GM12878 (cell line): Measurements from ENCODE around the gene CPNE6. TPM values are rescaled to one million over a fixed set of nuclear protein-coding genes. Genes with fewer than 3 reads are reported as not detected.

Experiments
- ATAC-seq: fragments of 200-7000 bp; cut with Tn5 transposase; 3 replicates; pipeline ENCODE4 v1.9.1; 2020; ENCODE audit warnings: mild to moderate bottlenecking, moderate library complexity
- BruUV-seq: library from RNA; stranded (reverse); fragments of 400-500 nt; replicated peaks from 2 replicates; lab custom pipeline; 2021; lab: Mats Ljungman, UMichigan
- CTCF ChIA-PET: fragments of 300-600 bp; sonication (Branson Sonifier 250); formaldehyde crosslinking; extraction: SDS; loops from one replicate; lab custom pipeline; 2021; ENCODE audit warnings: inconsistent platforms; lab: Yijun Ruan, JAX
- POLR2A ChIA-PET: fragments of 350-600 bp; formaldehyde crosslinking; extraction: SDS; loops from one replicate; lab custom pipeline; 2021; ENCODE audit warnings: inconsistent platforms; lab: Charles Lee
- RAD21 ChIA-PET: fragments of 300-600 bp; sonication (Branson Sonifier 250); formaldehyde crosslinking; loops from one replicate; lab custom pipeline; 2023; ENCODE audit warnings: antibody characterized with exemption; ENCODE audit not compliant: unreplicated experiment; lab: Charles Lee
- SMC1A ChIA-PET: fragments of 300-600 bp; sonication (Branson Sonifier 250); formaldehyde crosslinking; loops from one replicate; lab custom pipeline; 2023; ENCODE audit not compliant: unreplicated experiment, uncharacterized antibody; lab: Charles Lee
- DNase-seq: peaks from one replicate; pipeline ENCODE4 v3.0.0-alpha.2; 2011; ENCODE audit warnings: low read depth, low spot score
- FAIRE-seq: peaks from 3 replicates; lab custom pipeline; 2011; peaks lifted over from hg19 to GRCh38; lab: Jason Lieb, UNC
- H2AFZ ChIP-seq: 2 replicates; pipeline ENCODE4 v1.6.0; 2011; ENCODE audit warnings: low read depth, low read length, control low read depth; ENCODE audit not compliant: control insufficient read depth
- H3K27ac ChIP-seq: 2 replicates; pipeline ENCODE4 v1.5.1; 2011; ENCODE audit warnings: control low read depth; ENCODE audit not compliant: control insufficient read depth, insufficient read depth
- H3K27me3 ChIP-seq, 2 experiments: replicated peaks in 1 of 2; 2 replicates each; pipeline versions ENCODE4 v1.6.0 to v1.6.1; 2011; ENCODE audit warnings: low read length in 1 of 2; ENCODE audit not compliant: control insufficient read depth in 2 of 2, insufficient read depth in 2 of 2
- H3K36me3 ChIP-seq, 2 experiments: 2 replicates each; pipeline ENCODE4 v1.5.1; 2011; ENCODE audit warnings: low read length in 1 of 2; ENCODE audit not compliant: control insufficient read depth in 2 of 2, insufficient read depth in 2 of 2
- H3K4me1 ChIP-seq: 2 replicates; pipeline ENCODE4 v1.6.1; 2011; ENCODE audit warnings: mild to moderate bottlenecking, low read length, moderate library complexity, mixed read lengths; ENCODE audit not compliant: control insufficient read depth, insufficient read depth
- H3K4me2 ChIP-seq: 2 replicates; pipeline ENCODE4 v1.6.0; 2011; ENCODE audit warnings: control low read depth; ENCODE audit not compliant: control insufficient read depth, insufficient read depth
- H3K4me3 ChIP-seq: fragments of 200-600 bp; sonication (generic); 2 replicates; pipeline ENCODE4 v1.5.1; 2016
- H3K79me2 ChIP-seq: 2 replicates; pipeline ENCODE4 v1.6.0; 2011; ENCODE audit warnings: low read length; ENCODE audit not compliant: control insufficient read depth, insufficient read depth
- H3K9ac ChIP-seq: 2 replicates; pipeline ENCODE4 v1.8.0; 2011; ENCODE audit warnings: low read length, control low read depth, mixed read lengths; ENCODE audit not compliant: control insufficient read depth, insufficient read depth
- H3K9me3 ChIP-seq: replicated peaks from 3 replicates; pipeline ENCODE4 v1.5.1; 2011; ENCODE audit warnings: mild to moderate bottlenecking, low read length; ENCODE audit not compliant: control insufficient read depth, insufficient read depth
- H4K20me1 ChIP-seq: 2 replicates; pipeline ENCODE4 v1.6.0; 2011; ENCODE audit not compliant: control insufficient read depth, insufficient read depth
- DPF2 ChIP-seq: fragments of 450-650 bp; IDR thresholded peaks from 2 replicates; pipeline ENCODE4 v1.6.1; 2017; ENCODE audit warnings: mild to moderate bottlenecking
- EED ChIP-seq: sonication (generic); IDR thresholded peaks from 2 replicates; pipeline ENCODE4 v1.6.1; 2016; ENCODE audit warnings: antibody characterized with exemption, low read depth
- EGR1 ChIP-seq, 2 experiments: IDR thresholded peaks; 1 replicate in 1 of 2; 2 replicates in 1 of 2; pipeline ENCODE4 v1.6.1; 2011 to 2012; ENCODE audit warnings: low read depth in 2 of 2, low read length in 2 of 2, borderline replicate concordance in 1 of 2, mild to moderate bottlenecking in 1 of 2, moderate library complexity in 1 of 2
- KAT2A ChIP-seq: conservative IDR thresholded peaks from 2 replicates; pipeline ENCODE4 v1.6.1; 2011; ENCODE audit warnings: low read depth, low read length; ENCODE audit not compliant: control insufficient read depth
- KDM1A ChIP-seq: fragments of 200-600 bp; sonication (generic); IDR thresholded peaks from 2 replicates; pipeline ENCODE4 v1.6.1; 2016; ENCODE audit warnings: borderline replicate concordance
- NFIC ChIP-seq: IDR thresholded peaks from 2 replicates; pipeline ENCODE4 v1.6.1; 2012; ENCODE audit warnings: low read depth, mild to moderate bottlenecking, inconsistent platforms, low read length, moderate library complexity
- RFX5 ChIP-seq: IDR thresholded peaks from 2 replicates; pipeline ENCODE4 v1.6.1; 2011; ENCODE audit warnings: low read depth, low read length, improper control_type of control experiment
- SMARCA5 ChIP-seq: fragments of 450-650 bp; IDR thresholded peaks from 2 replicates; pipeline ENCODE4 v1.6.1; 2017; ENCODE audit warnings: mild to moderate bottlenecking
- SUPT20H ChIP-seq: IDR thresholded peaks from 2 replicates; pipeline ENCODE4 v1.6.1; 2011; ENCODE audit warnings: low read depth, mild to moderate bottlenecking, low read length, moderate library complexity, borderline replicate concordance; ENCODE audit not compliant: control insufficient read depth
- ZBTB11 ChIP-seq: fragments of 450-650 bp; formaldehyde crosslinking; IDR thresholded peaks from 2 replicates; pipeline ENCODE4 v1.5.0; 2022; ENCODE audit warnings: mild to moderate bottlenecking, missing genetic modification characterization
- ZNF207 ChIP-seq: fragments of 450-650 bp; IDR thresholded peaks from 2 replicates; pipeline ENCODE4 v1.6.1; 2014; ENCODE audit warnings: antibody characterized with exemption, mild to moderate bottlenecking, borderline replicate concordance
- ZNF24 ChIP-seq: fragments of 450-650 bp; IDR thresholded peaks from 2 replicates; pipeline ENCODE4 v1.6.1; 2017; ENCODE audit warnings: antibody characterized with exemption, mild to moderate bottlenecking
- ZNF274 ChIP-seq: IDR thresholded peaks from one replicate; pipeline ENCODE4 v1.8.0; 2011; ENCODE audit not compliant: insufficient read length, insufficient read depth
- WGBS: methylation state at CpG from one replicate; pipeline ENCODE4 v1.1.6; 2016; ENCODE audit warnings: low lambda C conversion rate; ENCODE audit not compliant: insufficient replicate concordance, insufficient coverage; ENCODE audit errors: missing lambda C conversion rate; 5-methylcytosine and 5-hydroxymethylcytosine counted together
- in situ Hi-C: fragments of 300-500 bp; cut with MboI; formaldehyde crosslinking; loops from 9 replicates; pipeline ENCODE4 v1.14.3; 2018; ENCODE audit warnings: mixed read lengths
- intact Hi-C: fragments of 100-400 bp; cut with micrococcal nuclease; formaldehyde crosslinking; loops from one replicate; pipeline ENCODE4 v1.14.2; 2022; ENCODE audit not compliant: unreplicated experiment
- polyA plus RNA-seq, 11 experiments: library from polyadenylated mRNA; depleted of rRNA in 4 of 11; unstranded in 6 of 11; stranded (reverse) in 5 of 11; fragments of >200 nt; fragmentation: Nextera tagmentation in 4 of 11; fragmentation: Illumina TruSeq in 1 of 11; extraction: Ambion mirVana in 4 of 11; extraction: Trizol in 1 of 11; gene quantifications; 1 replicate in 1 of 11; 2 replicates in 10 of 11; pipeline versions ENCODE4 v1.2.1 to v1.2.3, GENCODE V29; 2011 to 2016; ENCODE audit warnings: inconsistent platforms in 2 of 11, missing spikeins in 2 of 11, low read depth in 1 of 11
- total RNA-seq, 4 experiments: library from RNA; depleted of rRNA in 3 of 4; stranded (reverse); fragments of >200 nt in 3 of 4; fragmentation: Illumina TruSeq in 1 of 4; extraction: Trizol in 1 of 4; gene quantifications; 2 replicates each; pipeline versions ENCODE4 v1.2.1 to v1.2.3, GENCODE V29; 2013 to 2021
- TF ChIP-seq, protein P1 (sequence below): fragments of 450-650 bp; IDR thresholded peaks from 2 replicates; pipeline ENCODE4 v1.6.1; 2018; ENCODE audit warnings: borderline replicate concordance, mild to moderate bottlenecking; ENCODE audit not compliant: partially characterized antibody
- TF ChIP-seq, protein P2 (sequence below): IDR thresholded peaks from 2 replicates; pipeline ENCODE4 v1.6.1; 2011; ENCODE audit warnings: mild to moderate bottlenecking, low read depth, low read length, moderate library complexity; ENCODE audit not compliant: insufficient replicate concordance

Gene CPNE6
- total and polyA plus RNA-seq, 10 of the 15 experiments (the other 5 are each of a cell fraction or from before 2014, with no cell fraction given), result 0.06 to 0.43 (median 0.18) TPM; not detected in 3

DNA sequence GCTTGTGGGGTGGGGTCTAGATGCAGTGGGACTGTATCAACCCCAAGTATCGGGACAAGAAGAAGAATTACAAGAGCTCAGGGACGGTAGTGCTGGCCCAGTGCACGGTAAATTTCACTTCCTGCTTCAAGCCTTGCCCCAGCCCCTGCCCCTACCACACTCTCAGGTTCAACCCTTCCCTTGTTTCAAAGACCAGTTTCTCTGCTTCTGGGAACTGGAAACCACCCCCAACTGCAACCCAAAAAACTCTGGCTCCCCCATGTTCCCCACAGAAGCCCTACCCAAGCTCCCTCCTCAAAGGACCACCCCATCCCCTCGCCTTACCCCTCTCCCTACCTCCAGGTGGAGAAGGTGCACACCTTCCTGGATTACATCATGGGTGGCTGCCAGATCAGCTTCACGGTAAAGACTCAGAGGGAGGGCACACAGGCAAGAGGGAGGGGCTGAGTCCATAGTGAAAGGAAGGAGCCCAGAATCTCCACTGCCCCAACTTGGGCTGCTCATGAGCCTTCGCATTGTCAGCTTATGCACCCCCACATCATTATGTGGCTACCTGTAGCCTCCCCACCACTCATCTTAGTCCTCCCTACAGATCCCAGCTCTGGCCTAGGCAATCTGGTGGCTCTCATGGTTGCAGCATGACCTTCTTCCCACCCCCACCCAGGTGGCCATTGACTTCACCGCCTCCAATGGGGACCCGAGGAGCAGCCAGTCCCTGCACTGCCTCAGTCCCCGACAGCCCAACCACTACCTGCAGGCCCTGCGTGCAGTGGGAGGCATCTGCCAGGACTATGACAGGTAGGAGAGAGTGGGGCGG, 4.3 kb downstream of the CPNE6 start (continued):
- TF ChIP-seq KDM1A, result no peak

DNA sequence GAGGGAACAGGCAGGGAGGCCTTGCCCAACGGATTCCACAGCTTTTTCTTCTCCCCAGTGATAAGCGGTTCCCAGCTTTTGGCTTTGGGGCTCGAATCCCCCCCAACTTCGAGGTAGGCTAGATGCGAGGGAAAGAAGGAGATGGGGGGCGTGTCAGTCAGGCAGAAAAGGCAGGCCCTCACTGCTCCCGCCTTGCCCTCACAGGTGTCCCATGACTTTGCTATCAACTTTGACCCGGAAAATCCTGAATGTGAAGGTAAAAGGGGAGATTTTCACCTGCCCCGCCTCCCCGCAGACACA, 4.9 kb downstream of the CPNE6 start:
- H3K4me2 ChIP-seq, result no peak overlapping the region
- no peak for ATAC-seq
- no TSS peak for BruUV-seq
- H3K27me3 ChIP-seq, result no peaks in the 10 kb centered on the region
- H4K20me1 ChIP-seq, result no peaks in the 10 kb centered on the region
- H3K9me3 ChIP-seq, result no peaks in the 10 kb centered on the region
- H3K36me3 ChIP-seq, result no peaks in the 10 kb centered on the region
- H3K27ac ChIP-seq, result no peak overlapping the region
- POLR2A ChIA-PET, result interaction anchor here (0.8 to 2.0 kb wide), 2 partner anchors 12 to 16 kb away, joined by 3 to 4 read pairs; no protein-coding TSS in a partner anchor
- CTCF ChIA-PET, result interaction anchor here (0.9 to 6.1 kb wide), 4 partner anchors 14 to 32 kb away, joined by 6 to 33 read pairs (median 7); no protein-coding TSS in a partner anchor
- H3K4me1 ChIP-seq, result peaks cover 25% of the 10 kb centered on the region
- H3K79me2 ChIP-seq, result no peaks in the 10 kb centered on the region
- no peak for DNase-seq
- H3K9ac ChIP-seq, result no peak overlapping the region
- intact Hi-C loops, result no loop called here
- H2AFZ ChIP-seq, result no peak overlapping the region
- RAD21 ChIA-PET, result interaction anchor here (1.0 to 1.3 kb wide), 3 partner anchors 9 to 18 kb away, joined by 3 to 5 read pairs (median 4); partner anchors contain the start of gene PCK2
- SMC1A ChIA-PET, result interaction anchor here (0.7 kb wide), 1 partner anchor 163 kb away, joined by 3 read pairs; no protein-coding TSS in a partner anchor
- no peak for FAIRE-seq
- WGBS, result 90% methylated on average over 6 of the region's 10 CpGs
- H3K4me3 ChIP-seq, result no peak overlapping the region
- in situ Hi-C loops, result no loop called here
- TF ChIP-seq, protein P1, sequence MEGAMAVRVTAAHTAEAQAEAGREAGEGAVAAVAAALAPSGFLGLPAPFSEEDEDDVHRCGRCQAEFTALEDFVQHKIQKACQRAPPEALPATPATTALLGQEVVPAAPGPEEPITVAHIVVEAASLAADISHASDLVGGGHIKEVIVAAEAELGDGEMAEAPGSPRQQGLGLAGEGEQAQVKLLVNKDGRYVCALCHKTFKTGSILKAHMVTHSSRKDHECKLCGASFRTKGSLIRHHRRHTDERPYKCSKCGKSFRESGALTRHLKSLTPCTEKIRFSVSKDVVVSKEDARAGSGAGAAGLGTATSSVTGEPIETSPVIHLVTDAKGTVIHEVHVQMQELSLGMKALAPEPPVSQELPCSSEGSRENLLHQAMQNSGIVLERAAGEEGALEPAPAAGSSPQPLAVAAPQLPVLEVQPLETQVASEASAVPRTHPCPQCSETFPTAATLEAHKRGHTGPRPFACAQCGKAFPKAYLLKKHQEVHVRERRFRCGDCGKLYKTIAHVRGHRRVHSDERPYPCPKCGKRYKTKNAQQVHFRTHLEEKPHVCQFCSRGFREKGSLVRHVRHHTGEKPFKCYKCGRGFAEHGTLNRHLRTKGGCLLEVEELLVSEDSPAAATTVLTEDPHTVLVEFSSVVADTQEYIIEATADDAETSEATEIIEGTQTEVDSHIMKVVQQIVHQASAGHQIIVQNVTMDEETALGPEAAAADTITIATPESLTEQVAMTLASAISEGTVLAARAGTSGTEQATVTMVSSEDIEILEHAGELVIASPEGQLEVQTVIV, result no peak
- TF ChIP-seq ZBTB11 (CRISPR knock-in tag), result no peak
- no peak for TF ChIP-seq SMARCA5
- no peak for TF ChIP-seq ZNF24
- TF ChIP-seq NFIC, result no peak
- no peak for TF ChIP-seq RFX5
- TF ChIP-seq EGR1 (IDR thresholded peaks at IDR 0.05; ENCODE audit: borderline replicate concordance in 1 of 2, low read depth in 2 of 2, low read length in 2 of 2), result no peak
- no peak for TF ChIP-seq ZNF274
- TF ChIP-seq, protein P2, sequence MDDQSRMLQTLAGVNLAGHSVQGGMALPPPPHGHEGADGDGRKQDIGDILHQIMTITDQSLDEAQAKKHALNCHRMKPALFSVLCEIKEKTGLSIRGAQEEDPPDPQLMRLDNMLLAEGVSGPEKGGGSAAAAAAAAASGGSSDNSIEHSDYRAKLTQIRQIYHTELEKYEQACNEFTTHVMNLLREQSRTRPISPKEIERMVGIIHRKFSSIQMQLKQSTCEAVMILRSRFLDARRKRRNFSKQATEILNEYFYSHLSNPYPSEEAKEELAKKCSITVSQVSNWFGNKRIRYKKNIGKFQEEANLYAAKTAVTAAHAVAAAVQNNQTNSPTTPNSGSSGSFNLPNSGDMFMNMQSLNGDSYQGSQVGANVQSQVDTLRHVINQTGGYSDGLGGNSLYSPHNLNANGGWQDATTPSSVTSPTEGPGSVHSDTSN, result no peak
- TF ChIP-seq KAT2A, result no peak
- no peak for TF ChIP-seq SUPT20H
- TF ChIP-seq EED, result no peak
- TF ChIP-seq ZNF207, result no peak
- no peak for TF ChIP-seq DPF2
